Testis (tissue), 3 donors: Measurements from ENCODE around the gene PIK3CB. TPM values are rescaled to one million over a fixed set of nuclear protein-coding genes. Genes with fewer than 3 reads are reported as not detected.

Experiments used
- DNase-seq: peaks from one replicate; pipeline ENCODE4 v3.0.0-alpha.2; 2019
- H3K27ac ChIP-seq, 2 donors: fragments of 200-600 bp; sonication (generic); one replicate each; pipeline ENCODE4 v1.5.1; 2019
- H3K27me3 ChIP-seq: fragments of 200-600 bp; sonication (generic); one replicate; pipeline ENCODE4 v1.5.1; 2019
- H3K36me3 ChIP-seq: fragments of 200-600 bp; sonication (generic); one replicate; pipeline ENCODE4 v1.5.1; 2017; ENCODE audit warnings: low read depth; ENCODE audit errors: missing control alignments
- H3K4me1 ChIP-seq: fragments of 200-600 bp; sonication (generic); one replicate; pipeline ENCODE4 v1.5.1; 2019
- H3K4me3 ChIP-seq, 2 donors: fragments of 200-600 bp; sonication (generic); one replicate each; pipeline ENCODE4 v1.5.1; 2017 to 2019
- H3K9me3 ChIP-seq: fragments of 200-600 bp; sonication (generic); one replicate; pipeline ENCODE4 v1.5.1; 2017
- CTCF ChIP-seq, 3 experiments: fragments of 450-650 bp in 2 of 3; fragments of 200-600 bp in 1 of 3; sonication (generic) in 1 of 3; IDR thresholded peaks; one replicate each; pipeline ENCODE4 v1.5.1; 2016 to 2019; ENCODE audit warnings: antibody characterized with exemption in 3 of 3, mild to moderate bottlenecking in 2 of 3, moderate library complexity in 1 of 3
- POLR2A ChIP-seq: fragments of 450-650 bp; IDR thresholded peaks from one replicate; pipeline ENCODE4 v1.6.1; 2017; ENCODE audit warnings: antibody characterized with exemption, mild to moderate bottlenecking, moderate library complexity
- WGBS, 2 donors: methylation state at CpG; one replicate each; pipeline ENCODE4 v1.1.5; 2018; 5-methylcytosine and 5-hydroxymethylcytosine counted together
- intact Hi-C: fragments of 100-400 bp; cut with DNase I; formaldehyde crosslinking; loops from one replicate; pipeline ENCODE4 v1.15.1; 2023; ENCODE audit warnings: low total_unique reads
- polyA plus RNA-seq: library from polyadenylated mRNA; stranded (reverse); fragments of 350-450 nt; fragmentation: Illumina TruSeq; extraction: RNeasy Lipid Tissue Mini Kit (QIAGEN cat#74804); gene quantifications from one replicate; pipeline ENCODE4 v1.2.3, GENCODE V29; 2014; ENCODE audit warnings: low read depth, low replicate concordance; ENCODE audit not compliant: insufficient read depth
- total RNA-seq, 2 donors: library from RNA; depleted of rRNA; stranded (reverse); fragments of >200 nt; gene quantifications; one replicate each; pipeline ENCODE4 v1.2.3, GENCODE V29; 2016

Gene PIK3CB
- total and polyA plus RNA-seq, 3 donors from 2014 or later: 14.3 to 27.7 (median 25.9) TPM

GRCh38 chr3:138867996-138868395, 33.3 kb upstream of the PIK3CB start:
- no peak for TF ChIP-seq CTCF (IDR thresholded peaks at IDR 0.05)
- no peak for TF ChIP-seq POLR2A
- no peak overlapping the region for H3K27ac ChIP-seq
- WGBS, 2 donors: 4 to 15% methylated on average over 1 of the region's 1 CpG

GRCh38 chr3:138863776-138864113, 29.0 kb upstream of the PIK3CB start:
- no peaks in the 10 kb centered on the region for H3K4me1 ChIP-seq
- WGBS, 2 donors: 87 to 96% methylated on average over 4 of the region's 4 CpGs
- no peak overlapping the region for H3K4me3 ChIP-seq
- TF ChIP-seq CTCF (IDR thresholded peaks at IDR 0.05) (no peak), POLR2A (no peak)
- DNase-seq: no peak
- no peak overlapping the region for H3K27ac ChIP-seq
- intact Hi-C loops: no loop called here
- no peaks in the 10 kb centered on the region for H3K27me3 ChIP-seq
- no peaks in the 10 kb centered on the region for H3K36me3 ChIP-seq
- no peaks in the 10 kb centered on the region for H3K9me3 ChIP-seq

More at GRCh38 chr3:138867996-138868395, 33.3 kb upstream of the PIK3CB start:
- no peaks in the 10 kb centered on the region for H3K9me3 ChIP-seq
- intact Hi-C loops: no loop called here
- no peaks in the 10 kb centered on the region for H3K4me1 ChIP-seq
- DNase-seq: no peak
- no peaks in the 10 kb centered on the region for H3K27me3 ChIP-seq
- H3K4me3 ChIP-seq: no peak overlapping the region
- H3K36me3 ChIP-seq: no peaks in the 10 kb centered on the region

- 58 to 67% methylated on average over 11 of the region's 11 CpGs for WGBS, 2 donors
- DNase-seq: no peak
- intact Hi-C loops: no loop called here
- Histone ChIP-seq H3K4me3 (no peak overlapping the region), H3K9me3 (no peaks in the 10 kb centered on the region), H3K27ac (no peak overlapping the region), H3K36me3 (no peaks in the 10 kb centered on the region), H3K27me3 (no peaks in the 10 kb centered on the region), H3K4me1 (no peaks in the 10 kb centered on the region)
- no peak for TF ChIP-seq CTCF (IDR thresholded peaks at IDR 0.05)
- no peak for TF ChIP-seq POLR2A
These were observed 28.4 kb upstream of the PIK3CB start for GRCh38 chr3:138862924-138863775.

- no peaks in the 10 kb centered on the region for H3K9me3 ChIP-seq
- intact Hi-C loops: no loop called here
- H3K27me3 ChIP-seq: no peaks in the 10 kb centered on the region
- TF ChIP-seq CTCF (IDR thresholded peaks at IDR 0.05): no peak
- TF ChIP-seq POLR2A: no peak
- H3K36me3 ChIP-seq: no peaks in the 10 kb centered on the region
- WGBS, 2 donors: 61 to 69% methylated on average over 4 of the region's 4 CpGs
- no peaks in the 10 kb centered on the region for H3K4me1 ChIP-seq
- DNase-seq: no peak
- H3K27ac ChIP-seq: no peak overlapping the region
- H3K4me3 ChIP-seq: no peak overlapping the region
These were observed 27.8 kb upstream of the PIK3CB start for GRCh38 chr3:138862531-138862923.

- H3K27ac ChIP-seq: no peak overlapping the region
- no peak overlapping the region for H3K4me3 ChIP-seq
- no peaks in the 10 kb centered on the region for H3K4me1 ChIP-seq
- DNase-seq: no peak
- no peak for TF ChIP-seq CTCF (IDR thresholded peaks at IDR 0.05)
- TF ChIP-seq POLR2A: no peak
- no peaks in the 10 kb centered on the region for H3K9me3 ChIP-seq
- 80 to 90% methylated on average over 5 of the region's 5 CpGs for WGBS, 2 donors
- no peaks in the 10 kb centered on the region for H3K27me3 ChIP-seq
- no peaks in the 10 kb centered on the region for H3K36me3 ChIP-seq
- intact Hi-C loops: no loop called here
These were observed 27.1 kb upstream of the PIK3CB start for GRCh38 chr3:138861798-138862197.
